ENCODE measurements around the gene ZNF544.
A peak's percentile ranks its signal among the peaks of the same experiment; 100 is the strongest.

The ZNF544 gene

GRCh38 chr19:58279042-58279924 lies 50.6 kb downstream of the ZNF544 start:
- peak overlapping the region; percentile 86 to 93 for H3K4me3 ChIP-seq (replicated peaks in 1 of 2; ENCODE audit: low read depth in 2 of 2, low read length in 2 of 2)
- peak; percentile 49 to 86 for DNase-seq (ENCODE audit: low read depth in 2 of 2)
- TF ChIP-seq CTCF (IDR thresholded peaks at IDR 0.05; ENCODE audit: low read depth, low read length): no peak

DNA sequence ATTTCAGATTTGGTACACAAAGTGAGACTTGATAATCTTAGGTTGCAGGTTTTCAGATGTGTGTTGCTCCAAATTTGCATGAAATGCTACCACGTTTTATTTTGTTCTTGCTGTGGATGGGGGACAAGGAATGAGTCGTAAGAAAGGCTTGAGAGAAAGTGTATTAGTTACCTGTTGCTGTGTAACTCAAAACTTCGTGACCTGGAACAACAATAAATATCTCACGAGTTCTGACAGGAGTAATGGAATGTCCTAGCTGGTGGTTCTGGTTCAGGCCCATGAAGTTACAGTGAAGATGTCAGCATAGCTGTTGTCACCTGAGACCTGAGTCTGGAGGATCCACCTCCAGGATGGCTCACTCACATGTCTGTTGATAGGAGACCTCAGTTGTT lies 51.2 kb downstream of the ZNF544 start:
- DNase-seq (ENCODE audit: low read depth in 2 of 2): peak in 1 of 2 donors; percentile 11
- H3K4me3 ChIP-seq (replicated peaks in 1 of 2; ENCODE audit: low read depth in 2 of 2, low read length in 2 of 2): peak overlapping the region; percentile 86 to 93
- no peak for TF ChIP-seq CTCF (IDR thresholded peaks at IDR 0.05; ENCODE audit: low read depth, low read length)

GRCh38 chr19:58284199-58284598 lies 55.5 kb downstream of the ZNF544 start:
- TF ChIP-seq CTCF (IDR thresholded peaks at IDR 0.05; ENCODE audit: low read depth, low read length): no peak
- DNase-seq (ENCODE audit: low read depth in 2 of 2): no peak
- no peak overlapping the region for H3K4me3 ChIP-seq (replicated peaks in 1 of 2; ENCODE audit: low read depth in 2 of 2, low read length in 2 of 2)

GRCh38 chr19:58291943-58292342 lies 63.2 kb downstream of the ZNF544 start:
- no peak overlapping the region for H3K4me3 ChIP-seq (replicated peaks in 1 of 2; ENCODE audit: low read depth in 2 of 2, low read length in 2 of 2)
- DNase-seq (ENCODE audit: low read depth in 2 of 2): no peak
- no peak for TF ChIP-seq CTCF (IDR thresholded peaks at IDR 0.05; ENCODE audit: low read depth, low read length)

DNA sequence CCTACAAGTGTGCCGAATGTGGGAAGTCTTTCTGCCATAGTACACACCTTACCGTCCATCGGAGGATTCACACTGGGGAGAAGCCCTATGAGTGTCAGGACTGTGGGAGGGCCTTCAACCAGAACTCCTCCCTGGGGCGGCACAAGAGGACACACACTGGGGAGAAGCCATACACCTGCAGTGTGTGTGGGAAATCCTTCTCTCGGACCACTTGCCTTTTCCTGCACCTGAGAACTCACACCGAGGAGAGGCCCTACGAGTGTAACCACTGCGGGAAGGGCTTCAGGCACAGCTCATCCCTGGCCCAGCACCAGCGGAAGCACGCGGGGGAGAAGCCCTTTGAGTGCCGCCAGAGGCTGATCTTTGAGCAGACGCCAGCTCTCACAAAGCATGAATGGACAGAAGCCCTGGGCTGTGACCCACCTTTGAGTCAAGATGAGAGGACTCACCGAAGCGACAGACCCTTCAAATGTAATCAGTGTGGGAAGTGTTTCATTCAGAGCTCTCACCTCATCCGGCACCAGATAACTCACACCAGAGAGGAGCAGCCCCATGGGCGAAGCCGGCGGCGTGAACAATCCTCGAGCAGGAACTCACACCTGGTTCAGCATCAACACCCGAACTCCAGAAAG lies 66.1 kb downstream of the ZNF544 start:
- DNase-seq (ENCODE audit: low read depth in 2 of 2): no peak
- TF ChIP-seq CTCF (IDR thresholded peaks at IDR 0.05; ENCODE audit: low read depth, low read length): no peak
- no peak overlapping the region for H3K4me3 ChIP-seq (replicated peaks in 1 of 2; ENCODE audit: low read depth in 2 of 2, low read length in 2 of 2)

GRCh38 chr19:58296104-58296503 lies 67.4 kb downstream of the ZNF544 start:
- no peak for TF ChIP-seq CTCF (IDR thresholded peaks at IDR 0.05; ENCODE audit: low read depth, low read length)
- no peak overlapping the region for H3K4me3 ChIP-seq (replicated peaks in 1 of 2; ENCODE audit: low read depth in 2 of 2, low read length in 2 of 2)
- no peak for DNase-seq (ENCODE audit: low read depth in 2 of 2)
